Measurements from ENCODE around the gene DYNLT4. TPM values are rescaled to one million over a fixed set of nuclear protein-coding genes. Genes with fewer than 3 reads are reported as not detected.

Gene DYNLT4
- total RNA-seq, 1 experiment from 2014 or later = not detected

DNA sequence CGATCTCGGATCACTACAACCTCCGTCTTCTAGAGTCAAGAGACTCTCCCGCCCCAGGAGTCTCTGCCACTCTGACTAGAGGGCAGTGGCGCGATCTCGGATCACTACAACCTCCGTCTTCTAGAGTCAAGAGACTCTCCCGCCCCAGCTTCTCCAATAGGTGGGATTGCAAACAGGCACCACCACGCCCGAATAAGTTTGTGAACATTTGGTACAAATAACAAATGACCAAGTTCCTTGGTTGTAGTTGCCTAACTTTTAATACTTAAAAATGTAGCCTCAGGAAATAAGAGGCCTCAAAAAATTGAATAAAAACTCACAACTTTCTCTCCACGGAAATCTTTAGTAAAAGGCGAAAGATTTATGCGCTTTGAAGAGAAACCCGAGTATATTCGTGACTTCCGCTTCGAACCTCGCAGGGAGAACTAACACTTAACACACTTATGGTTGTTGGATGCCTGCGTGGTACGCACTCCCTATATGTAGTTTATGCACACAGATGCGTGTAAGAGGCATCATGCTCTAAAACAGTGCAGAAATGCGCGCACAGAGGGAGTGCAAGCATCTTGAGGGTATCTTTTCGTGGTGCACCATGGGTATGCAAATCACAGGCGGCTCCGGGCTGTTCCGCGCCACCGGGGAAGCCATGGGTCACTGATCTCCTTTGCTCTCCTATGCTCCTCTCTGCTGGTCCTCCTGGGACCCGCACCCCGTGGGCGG is 12.6 kb upstream of the DYNLT4 start:
- no peaks in the 10 kb centered on the region for H3K9me3 Mint-ChIP-seq (ENCODE audit: unreplicated experiment)
- H3K27ac Mint-ChIP-seq (ENCODE audit: unreplicated experiment) = peak overlapping the region; percentile 100
- no peaks in the 10 kb centered on the region for H3K27me3 Mint-ChIP-seq (ENCODE audit: insufficient read depth, unreplicated experiment)
- Histone ChIP-seq H3K36me3 (ENCODE audit: control insufficient read depth, insufficient read depth, low read length) (no peaks in the 10 kb centered on the region), H3K27me3 (replicated peaks; ENCODE audit: control insufficient read depth, insufficient read depth, low read length) (no peaks in the 10 kb centered on the region), H3K4me3 (ENCODE audit: low read depth, low read length) (peak overlapping the region; percentile 49), H3K4me1 (0 out of 2 replicates have a peak, but pooled peaks cover 7% of the 10 kb centered on the region), H3K9me3 (no peaks in the 10 kb centered on the region)
- ChIA-PET CTCF (interaction anchor here (1.2 to 2.0 kb wide), 3 partner anchors 10 to 27 kb away, joined by 4 to 9 read pairs (median 6); partner anchors contain the start of gene PLK3), POLR2A (interaction anchor here (0.6 to 2.4 kb wide), 18 partner anchors 8 to 557 kb away, joined by 3 to 43 read pairs (median 4); partner anchors contain the start of genes BTBD19, DYNLT4, EIF2B3 and HECTD3)
- H3K4me3 Mint-ChIP-seq (ENCODE audit: unreplicated experiment) = peak overlapping the region; percentile 80
- intact Hi-C loops (cut with micrococcal nuclease; ENCODE audit: unreplicated experiment) = loop anchor here (1.0 kb wide), 1 partner anchor 88 kb away; the partner anchor contains the start of gene RNU5D-1
- peaks cover 8% of the 10 kb centered on the region for H3K4me1 Mint-ChIP-seq (ENCODE audit: low read depth, unreplicated experiment)
- TSS peak; percentile 97 for BruUV-seq (replicated peaks)
- no peak for TF ChIP-seq CTCF (IDR thresholded peaks at IDR 0.05; ENCODE audit: insufficient read depth in 1 of 2, low read depth in 1 of 2, low read length in 1 of 2, severe bottlenecking in 1 of 2, unreplicated experiment in 1 of 2)
- H3K36me3 Mint-ChIP-seq (ENCODE audit: insufficient read depth, unreplicated experiment) = peaks cover 19% of the 10 kb centered on the region
- DNase-seq = peak; percentile 86 to 95

- Mint-ChIP-seq H3K36me3 (ENCODE audit: insufficient read depth, unreplicated experiment) (peaks cover 19% of the 10 kb centered on the region), H3K27me3 (ENCODE audit: insufficient read depth, unreplicated experiment) (no peaks in the 10 kb centered on the region), H3K4me3 (ENCODE audit: unreplicated experiment) (peak overlapping the region; percentile 80), H3K27ac (ENCODE audit: unreplicated experiment) (peak overlapping the region; percentile 100), H3K9me3 (ENCODE audit: unreplicated experiment) (no peaks in the 10 kb centered on the region), H3K4me1 (ENCODE audit: low read depth, unreplicated experiment) (peaks cover 9% of the 10 kb centered on the region)
- BruUV-seq (replicated peaks) = no TSS peak
- no peak for DNase-seq
- Histone ChIP-seq H3K4me1 (0 out of 2 replicates have a peak, but pooled peaks cover 9% of the 10 kb centered on the region), H3K36me3 (ENCODE audit: control insufficient read depth, insufficient read depth, low read length) (no peaks in the 10 kb centered on the region), H3K27me3 (replicated peaks; ENCODE audit: control insufficient read depth, insufficient read depth, low read length) (no peaks in the 10 kb centered on the region), H3K9me3 (no peaks in the 10 kb centered on the region), H3K4me3 (ENCODE audit: low read depth, low read length) (peak overlapping the region; percentile 23)
- POLR2A ChIA-PET = interaction anchor here (0.6 to 2.4 kb wide), 17 partner anchors 9 to 557 kb away, joined by 3 to 43 read pairs (median 4); partner anchors contain the start of genes BTBD19, DYNLT4, EIF2B3 and HECTD3
- no peak for TF ChIP-seq CTCF (IDR thresholded peaks at IDR 0.05; ENCODE audit: insufficient read depth in 1 of 2, low read depth in 1 of 2, low read length in 1 of 2, severe bottlenecking in 1 of 2, unreplicated experiment in 1 of 2)
- CTCF ChIA-PET = interaction anchor here (1.2 to 2.0 kb wide), 3 partner anchors 10 to 26 kb away, joined by 4 to 9 read pairs (median 6); partner anchors contain the start of gene PLK3
- intact Hi-C loops (cut with micrococcal nuclease; ENCODE audit: unreplicated experiment) = no loop called here
Measured at GRCh38 chr1:44819196-44819607, 12.1 kb upstream of the DYNLT4 start.

- no peaks in the 10 kb centered on the region for H3K9me3 Mint-ChIP-seq (ENCODE audit: unreplicated experiment)
- intact Hi-C loops (cut with micrococcal nuclease; ENCODE audit: unreplicated experiment) = no loop called here
- no TSS peak for BruUV-seq (replicated peaks)
- DNase-seq = peak in 1 of 2 experiments; percentile 6
- H3K36me3 Mint-ChIP-seq (ENCODE audit: insufficient read depth, unreplicated experiment) = peaks cover 19% of the 10 kb centered on the region
- no peaks in the 10 kb centered on the region for H3K27me3 ChIP-seq (replicated peaks; ENCODE audit: control insufficient read depth, insufficient read depth, low read length)
- no peak overlapping the region for H3K4me3 ChIP-seq (ENCODE audit: low read depth, low read length)
- H3K9me3 ChIP-seq = no peaks in the 10 kb centered on the region
- peak overlapping the region; percentile 100 for H3K27ac Mint-ChIP-seq (ENCODE audit: unreplicated experiment)
- no peaks in the 10 kb centered on the region for H3K27me3 Mint-ChIP-seq (ENCODE audit: insufficient read depth, unreplicated experiment)
- peaks cover 13% of the 10 kb centered on the region for H3K4me1 ChIP-seq
- ChIA-PET CTCF (interaction anchor here (0.8 to 2.0 kb wide), 2 partner anchors 18 to 87 kb away, joined by 4 to 9 read pairs; partner anchors contain the start of genes PLK3 and RNU5D-1), POLR2A (interaction anchor here (2.4 kb wide), 1 partner anchor 17 kb away, joined by 43 read pairs; the partner anchor contains the start of gene PLK3)
- peaks cover 9% of the 10 kb centered on the region for H3K4me1 Mint-ChIP-seq (ENCODE audit: low read depth, unreplicated experiment)
- no peaks in the 10 kb centered on the region for H3K36me3 ChIP-seq (ENCODE audit: control insufficient read depth, insufficient read depth, low read length)
- no peak for TF ChIP-seq CTCF (IDR thresholded peaks at IDR 0.05; ENCODE audit: insufficient read depth in 1 of 2, low read depth in 1 of 2, low read length in 1 of 2, severe bottlenecking in 1 of 2, unreplicated experiment in 1 of 2)
- peak overlapping the region; percentile 80 for H3K4me3 Mint-ChIP-seq (ENCODE audit: unreplicated experiment)
Measured at GRCh38 chr1:44817771-44818495, 10.8 kb upstream of the DYNLT4 start.

Data from Caco-2 (cell line).